K562 (cell line): ENCODE data around the gene PPP1R12C. TPM values are rescaled to one million over a fixed set of nuclear protein-coding genes. Genes with fewer than 3 reads are reported as not detected.
A peak's percentile ranks its signal among the peaks of the same experiment; 100 is the strongest.

Experiments used
- ARID4B ChIP-seq: sonication (generic); formaldehyde crosslinking; IDR thresholded peaks from 2 replicates; pipeline ENCODE4 v1.8.0; 2022; ENCODE audit warnings: mild to moderate bottlenecking, missing genetic modification reagents
- CBFB ChIP-seq: sonication (generic); formaldehyde crosslinking; IDR thresholded peaks from 2 replicates; pipeline ENCODE4 v1.4.0; 2020; ENCODE audit warnings: mild to moderate bottlenecking, missing genetic modification reagents
- CCNT2 ChIP-seq: IDR thresholded peaks from 2 replicates; pipeline ENCODE4 v1.6.1; 2011; ENCODE audit warnings: borderline replicate concordance, low read depth, mild to moderate bottlenecking, moderate library complexity, mixed read lengths, low read length; ENCODE audit not compliant: insufficient read length; ENCODE audit errors: extremely low read depth
- CHD1 ChIP-seq: fragments of 200-600 bp; sonication (generic); IDR thresholded peaks from one replicate; pipeline ENCODE4 v1.6.1; 2012; ENCODE audit warnings: mild to moderate bottlenecking, moderate library complexity, low read length, inconsistent platforms
- ETV5 ChIP-seq: sonication (generic); formaldehyde crosslinking; IDR thresholded peaks from 2 replicates; pipeline ENCODE4 v1.4.0; 2020; ENCODE audit warnings: low read depth, mild to moderate bottlenecking, missing genetic modification reagents
- FOXP1 ChIP-seq: sonication (generic); formaldehyde crosslinking; IDR thresholded peaks from 2 replicates; pipeline ENCODE4 v1.8.0; 2022; ENCODE audit warnings: mild to moderate bottlenecking, missing genetic modification reagents
- NONO ChIP-seq, 2 experiments: fragments of 200-400 bp in 1 of 2; fragments of 450-650 bp in 1 of 2; formaldehyde crosslinking in 1 of 2; IDR thresholded peaks; 2 replicates each; pipeline ENCODE4 v1.6.1; 2017; ENCODE audit warnings: low read depth in 2 of 2, mild to moderate bottlenecking in 2 of 2, moderate library complexity in 2 of 2, low read length in 1 of 2
- PATZ1 ChIP-seq: fragments of 250-450 bp; sonication (Bioruptor Pico); IDR thresholded peaks from 2 replicates; pipeline ENCODE4 v1.5.0; 2020; ENCODE audit warnings: mild to moderate bottlenecking, borderline replicate concordance
- PHF20 ChIP-seq: fragments of 450-650 bp; IDR thresholded peaks from 2 replicates; pipeline ENCODE4 v1.6.1; 2018; ENCODE audit not compliant: partially characterized antibody
- PHF8 ChIP-seq: fragments of 200-600 bp; sonication (generic); IDR thresholded peaks from 2 replicates; pipeline ENCODE4 v1.6.1; 2012; ENCODE audit warnings: mixed run types, mild to moderate bottlenecking, inconsistent platforms, low read length, moderate library complexity, borderline replicate concordance
- RBBP5 ChIP-seq: fragments of 200-600 bp; sonication (generic); IDR thresholded peaks from 2 replicates; pipeline ENCODE4 v1.6.1; 2012; ENCODE audit warnings: borderline replicate concordance, mild to moderate bottlenecking, low read length, control low read depth, inconsistent platforms; ENCODE audit not compliant: insufficient read depth, poor library complexity, severe bottlenecking
- SAP30 ChIP-seq: fragments of 200-600 bp; sonication (generic); IDR thresholded peaks from 2 replicates; pipeline ENCODE4 v1.6.1; 2012; ENCODE audit warnings: borderline replicate concordance, low read depth, mild to moderate bottlenecking, moderate library complexity, low read length, control low read depth, inconsistent platforms; ENCODE audit not compliant: insufficient read depth, poor library complexity, severe bottlenecking
- THRB ChIP-seq: fragments of 450-650 bp; formaldehyde crosslinking; conservative IDR thresholded peaks from 2 replicates; pipeline ENCODE4 v1.4.0; 2022; ENCODE audit warnings: mild to moderate bottlenecking, missing genetic modification characterization
- ZNF143 ChIP-seq: sonication (generic); formaldehyde crosslinking; IDR thresholded peaks from 2 replicates; pipeline ENCODE4 v1.9.0; 2022; ENCODE audit warnings: mild to moderate bottlenecking, missing genetic modification reagents
- ZNF512 ChIP-seq: IDR thresholded peaks from 2 replicates; pipeline ENCODE4 v1.6.1; 2016; ENCODE audit warnings: missing genetic modification characterization, missing compliant biosample characterization
- polyA plus RNA-seq, 8 experiments: library from polyadenylated mRNA; depleted of rRNA in 4 of 8; stranded (reverse) in 5 of 8; unstranded in 3 of 8; fragments of >200 nt; fragmentation: Nextera tagmentation in 2 of 8; fragmentation: Illumina TruSeq in 1 of 8; extraction: Ambion mirVana in 2 of 8; extraction: Trizol in 1 of 8; gene quantifications; 2 replicates each; pipeline versions ENCODE4 v1.2.1 to v1.2.3, GENCODE V29; 2011 to 2014; ENCODE audit warnings: inconsistent platforms in 1 of 8, missing spikeins in 1 of 8
- total RNA-seq, 7 experiments: library from RNA; depleted of rRNA in 6 of 7; stranded (reverse); fragments of >200 nt in 6 of 7; fragmentation: Illumina TruSeq in 2 of 7; extraction: Trizol in 2 of 7; gene quantifications; 2 replicates each; pipeline versions ENCODE4 v1.2.1 to v1.2.3, GENCODE V29; 2011 to 2021; ENCODE audit warnings: low replicate concordance in 1 of 7

Gene PPP1R12C
- total and polyA plus RNA-seq, 9 of the 15 experiments (the other 6 are each of a cell fraction or from before 2014, with no cell fraction given) = 1.8 to 136 (median 33.7) TPM

GRCh38 chr19:55116859-55117662, at the start of gene PPP1R12C (continued):
- TF ChIP-seq ARID4B (peak; percentile 72; the same call in 1 of the 2 replicates), CCNT2 (peak; percentile 11), PATZ1 (CRISPR knock-in tag) (no peak), FOXP1 (CRISPR knock-in tag) (peak; percentile 33; the same call in 1 of the 2 replicates), ETV5 (CRISPR knock-in tag) (no peak), THRB (peak; percentile 16; the same call in 1 of the 2 replicates), ZNF512 (tag) (0 out of 2 replicates have a peak, but pooled peaks have one; percentile 8), PHF20 (peak; percentile 2), CBFB (CRISPR knock-in tag) (peak; percentile 78; the same call in 1 of the 2 replicates), PHF8 (peak; percentile 68; the same call in 1 of the 2 replicates), SAP30 (peak; percentile 80), ZNF143 (CRISPR knock-in tag) (0 out of 2 replicates have a peak, but pooled peaks have one; percentile 12), RBBP5 (peak; percentile 3), CHD1 (peak; percentile 87), NONO (IDR thresholded peaks at IDR 0.05; ENCODE audit: low read depth in 2 of 2, low read length in 1 of 2) (peak in 1 of 2 experiments; percentile 59; a peak in 1 of 4 replicates)
